Natural killer cell (primary cell): ENCODE data around the gene TUB. TPM values are rescaled to one million over a fixed set of nuclear protein-coding genes. Genes with fewer than 3 reads are reported as not detected.

Source experiments
- ATAC-seq, 3 donors: fragments of 150-1000 bp in 2 of 3; fragments of 200-7000 bp in 1 of 3; cut with Tn5 transposase; 1 replicate in 1 of 3; 2 replicates in 2 of 3; pipeline ENCODE4 v1.10.0; 2021; ENCODE audit warnings: mild to moderate bottlenecking in 2 of 3, moderate library complexity in 2 of 3
- DNase-seq, 2 donors: peaks; one replicate each; pipeline versions ENCODE4 v3.0.0 to v3.0.0-alpha.2; 2013 to 2021; ENCODE audit warnings: mixed read lengths in 1 of 2
- H3K27ac ChIP-seq: one replicate; pipeline ENCODE4 v1.5.1; 2013; ENCODE audit warnings: mild to moderate bottlenecking, low read length
- H3K27me3 ChIP-seq: one replicate; pipeline ENCODE4 v1.6.1; 2013; ENCODE audit warnings: low read length; ENCODE audit not compliant: control insufficient read depth, insufficient read depth
- H3K36me3 ChIP-seq: one replicate; pipeline ENCODE4 v1.6.1; 2013; ENCODE audit warnings: low read length; ENCODE audit not compliant: control insufficient read depth, insufficient read depth
- H3K4me1 ChIP-seq: one replicate; pipeline ENCODE4 v1.6.1; 2013; ENCODE audit warnings: low read length; ENCODE audit not compliant: control insufficient read depth, insufficient read depth
- H3K4me3 ChIP-seq: one replicate; pipeline ENCODE4 v1.5.1; 2013; ENCODE audit warnings: low read length
- H3K9me3 ChIP-seq: one replicate; pipeline ENCODE4 v1.6.1; 2013; ENCODE audit warnings: low read length; ENCODE audit not compliant: control insufficient read depth, insufficient read depth
- H3K27ac Mint-ChIP-seq, 2 donors: one replicate each; pipeline ENCODE4 v1.8.0; 2022; ENCODE audit warnings: mild to moderate bottlenecking in 2 of 2, mixed read lengths in 2 of 2, moderate library complexity in 1 of 2
- H3K27me3 Mint-ChIP-seq, 2 donors: one replicate each; pipeline ENCODE4 v1.8.0; 2022; ENCODE audit warnings: low read depth in 2 of 2, mixed read lengths in 2 of 2
- H3K36me3 Mint-ChIP-seq: one replicate; pipeline ENCODE4 v1.8.0; 2022; ENCODE audit warnings: mixed read lengths
- H3K4me1 Mint-ChIP-seq, 2 donors: one replicate each; pipeline ENCODE4 v1.8.0; 2022; ENCODE audit warnings: mixed read lengths in 2 of 2
- H3K4me3 Mint-ChIP-seq: one replicate; pipeline ENCODE4 v1.8.0; 2022; ENCODE audit warnings: mild to moderate bottlenecking, moderate library complexity, mixed read lengths
- H3K9me3 Mint-ChIP-seq, 2 donors: one replicate each; pipeline ENCODE4 v1.8.0; 2022; ENCODE audit warnings: mixed read lengths in 2 of 2
- CTCF ChIP-seq: fragments of 200-600 bp; IDR thresholded peaks from one replicate; pipeline ENCODE4 v1.8.0; 2022; ENCODE audit warnings: antibody characterized with exemption
- WGBS: methylation state at CpG from one replicate; pipeline ENCODE4 v1.1.7; 2013; ENCODE audit warnings: missing lambda C conversion rate; ENCODE audit not compliant: insufficient coverage; 5-methylcytosine and 5-hydroxymethylcytosine counted together
- intact Hi-C: fragments of 100-400 bp; cut with micrococcal nuclease; formaldehyde crosslinking; loops from one replicate; pipeline ENCODE4 v1.14.2; 2022
- total RNA-seq, 4 donors: library from RNA; stranded (reverse); fragments of 120-200 nt in 1 of 4; gene quantifications; one replicate each; pipeline versions ENCODE4 v1.2.3 to v1.2.4, GENCODE V29; 2013 to 2022

TUB gene
- total RNA-seq, 3 donors from 2014 or later (not counting 1 experiment from before 2014, with no cell fraction given): not detected

GRCh38 chr11:8126649-8127289 is 45.8 kb downstream of the TUB start:
- Mint-ChIP-seq H3K27ac (no peak overlapping the region), H3K36me3 (no peaks in the 10 kb centered on the region), H3K4me1 (no peaks in the 10 kb centered on the region), H3K9me3 (no peaks in the 10 kb centered on the region), H3K4me3 (no peak overlapping the region), H3K27me3 (peaks cover 0 to 17% of the 10 kb centered on the region in 2 donors)
- Histone ChIP-seq H3K4me1 (no peaks in the 10 kb centered on the region), H3K27ac (no peak overlapping the region), H3K4me3 (no peak overlapping the region), H3K9me3 (no peaks in the 10 kb centered on the region), H3K27me3 (no peaks in the 10 kb centered on the region), H3K36me3 (no peaks in the 10 kb centered on the region)
- ATAC-seq: no peak
- intact Hi-C loops: no loop called here
- no peak for TF ChIP-seq CTCF
- WGBS: 95% methylated on average over 8 of the region's 8 CpGs
- DNase-seq: no peak

GRCh38 chr11:8127447-8127846 is 46.4 kb downstream of the TUB start:
- DNase-seq (no peak), ATAC-seq (no peak)
- no peaks in the 10 kb centered on the region for H3K27me3 ChIP-seq
- intact Hi-C loops: no loop called here
- no peak for TF ChIP-seq CTCF
- WGBS: 94% methylated on average over 1 of the region's 2 CpGs
- Mint-ChIP-seq H3K4me3 (no peak overlapping the region), H3K4me1 (no peaks in the 10 kb centered on the region), H3K9me3 (no peaks in the 10 kb centered on the region), H3K27ac (no peak overlapping the region), H3K36me3 (no peaks in the 10 kb centered on the region), H3K27me3 (peaks cover 0 to 10% of the 10 kb centered on the region in 2 donors)
- H3K4me3 ChIP-seq: no peak overlapping the region
- no peak overlapping the region for H3K27ac ChIP-seq
- no peaks in the 10 kb centered on the region for H3K36me3 ChIP-seq
- H3K9me3 ChIP-seq: no peaks in the 10 kb centered on the region
- no peaks in the 10 kb centered on the region for H3K4me1 ChIP-seq

GRCh38 chr11:8138526-8138925 is 57.5 kb downstream of the TUB start:
- no peaks in the 10 kb centered on the region for H3K36me3 ChIP-seq
- ATAC-seq (no peak), DNase-seq (no peak)
- H3K4me3 Mint-ChIP-seq: no peak overlapping the region
- H3K4me1 ChIP-seq: no peaks in the 10 kb centered on the region
- intact Hi-C loops: no loop called here
- H3K36me3 Mint-ChIP-seq: no peaks in the 10 kb centered on the region
- no peaks in the 10 kb centered on the region for H3K27me3 Mint-ChIP-seq
- H3K9me3 Mint-ChIP-seq: no peaks in the 10 kb centered on the region
- 88% methylated on average over 2 of the region's 2 CpGs for WGBS
- H3K27ac ChIP-seq: no peak overlapping the region
- no peaks in the 10 kb centered on the region for H3K27me3 ChIP-seq
- peaks cover 3% of the 10 kb centered on the region for H3K9me3 ChIP-seq
- no peak overlapping the region for H3K4me3 ChIP-seq
- TF ChIP-seq CTCF: no peak
- H3K4me1 Mint-ChIP-seq: no peaks in the 10 kb centered on the region
- H3K27ac Mint-ChIP-seq: no peak overlapping the region

- intact Hi-C loops: no loop called here
- H3K27me3 Mint-ChIP-seq: peaks cover 2 to 6% of the 10 kb centered on the region in 2 donors
- DNase-seq (no peak), ATAC-seq (no peak)
- no peak overlapping the region for H3K4me3 Mint-ChIP-seq
- no peaks in the 10 kb centered on the region for H3K36me3 Mint-ChIP-seq
- no peak overlapping the region for H3K27ac Mint-ChIP-seq
- no peaks in the 10 kb centered on the region for H3K27me3 ChIP-seq
- no peak overlapping the region for H3K4me3 ChIP-seq
- no peaks in the 10 kb centered on the region for H3K36me3 ChIP-seq
- no peak for TF ChIP-seq CTCF
- 86% methylated on average over 6 of the region's 6 CpGs for WGBS
- no peaks in the 10 kb centered on the region for H3K9me3 ChIP-seq
- H3K9me3 Mint-ChIP-seq: no peaks in the 10 kb centered on the region
- H3K4me1 Mint-ChIP-seq: no peaks in the 10 kb centered on the region
- H3K4me1 ChIP-seq: no peaks in the 10 kb centered on the region
- no peak overlapping the region for H3K27ac ChIP-seq
Measured at GRCh38 chr11:8149726-8150125, 68.7 kb downstream of the TUB start.
